CD4-positive, alpha-beta T cell treated with Interleukin-15 for 4 hours (primary cell): ENCODE results near the gene GSTA4.
"Not testable (repeated sequence)": the region's sequence is repeated elsewhere in the genome, so short reads cannot be mapped to it uniquely, and the experiment has no call there.

Source experiments
- DNase-seq: peaks from one replicate; pipeline ENCODE4 v3.0.0-alpha.2; 2020; ENCODE audit warnings: low spot score

GSTA4 gene

DNA sequence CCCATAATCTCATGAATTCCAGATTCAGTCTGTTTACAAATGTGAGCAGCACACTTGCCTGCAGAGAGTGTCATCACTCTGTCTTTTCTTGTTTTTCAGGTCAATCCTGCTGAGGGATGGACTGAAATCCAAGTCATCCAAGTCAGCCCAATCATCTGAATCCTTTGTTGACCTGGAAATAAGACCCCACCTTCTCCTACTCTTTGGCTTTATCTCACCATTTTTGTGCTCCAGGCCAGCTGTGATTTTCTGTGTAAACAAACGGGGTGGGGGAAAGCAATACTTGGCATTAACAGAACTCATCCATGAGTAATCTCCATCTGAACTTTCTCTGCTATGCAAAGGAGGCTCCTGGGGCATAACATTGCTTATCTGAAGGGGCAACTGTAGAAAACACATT lies 16.9 kb upstream of the GSTA4 start:
- no peak for DNase-seq

- DNase-seq, result no peak
These were observed 15.4 kb upstream of the GSTA4 start for GRCh38 chr6:53010504-53010903.

GRCh38 chr6:53009511-53009910 lies 14.4 kb upstream of the GSTA4 start:
- DNase-seq, result no peak

DNA sequence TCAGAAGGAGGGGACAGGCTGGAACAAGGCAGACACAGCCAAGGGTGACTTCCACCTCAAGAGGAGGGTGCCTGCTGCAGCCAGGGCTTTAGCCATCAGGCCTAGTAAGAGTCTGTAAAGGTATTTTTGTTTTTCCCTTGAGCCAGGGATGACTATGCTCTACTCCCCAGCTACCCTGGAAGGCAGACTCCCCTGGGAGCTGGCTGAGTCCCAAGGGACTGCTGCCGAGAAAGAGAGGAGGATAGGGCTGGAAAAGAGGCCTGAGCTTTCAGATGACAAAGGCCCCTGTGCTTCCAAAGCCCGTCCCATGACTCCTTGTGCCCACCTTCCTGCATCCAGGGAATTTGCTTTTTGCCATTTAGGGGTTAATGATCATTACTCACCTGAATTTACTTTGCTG lies 14.0 kb upstream of the GSTA4 start:
- DNase-seq, result no peak

DNA sequence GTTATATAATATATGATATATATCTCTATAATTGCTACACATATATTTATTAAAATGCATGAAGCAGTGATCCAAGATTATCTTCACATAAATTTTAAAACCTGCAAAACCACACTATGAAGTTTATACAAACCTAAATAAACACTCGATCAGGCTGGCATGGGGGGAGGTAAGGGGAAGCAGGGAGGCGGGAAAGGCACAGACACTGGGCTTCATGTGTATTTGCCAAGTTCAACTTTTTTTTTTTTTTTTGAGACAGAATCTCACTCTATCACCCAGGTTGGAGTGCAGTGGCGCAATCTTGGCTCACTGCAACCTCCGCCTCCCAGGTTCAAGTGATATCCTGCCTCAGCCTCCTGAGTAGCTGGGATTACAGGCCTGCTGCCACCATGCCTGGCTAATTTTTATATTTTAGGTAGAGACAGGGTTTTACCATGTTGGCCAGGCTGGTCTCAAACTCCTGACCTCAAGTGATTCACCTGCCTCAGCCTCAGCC lies 13.2 kb upstream of the GSTA4 start:
- DNase-seq, result not testable (repeated sequence)

DNA sequence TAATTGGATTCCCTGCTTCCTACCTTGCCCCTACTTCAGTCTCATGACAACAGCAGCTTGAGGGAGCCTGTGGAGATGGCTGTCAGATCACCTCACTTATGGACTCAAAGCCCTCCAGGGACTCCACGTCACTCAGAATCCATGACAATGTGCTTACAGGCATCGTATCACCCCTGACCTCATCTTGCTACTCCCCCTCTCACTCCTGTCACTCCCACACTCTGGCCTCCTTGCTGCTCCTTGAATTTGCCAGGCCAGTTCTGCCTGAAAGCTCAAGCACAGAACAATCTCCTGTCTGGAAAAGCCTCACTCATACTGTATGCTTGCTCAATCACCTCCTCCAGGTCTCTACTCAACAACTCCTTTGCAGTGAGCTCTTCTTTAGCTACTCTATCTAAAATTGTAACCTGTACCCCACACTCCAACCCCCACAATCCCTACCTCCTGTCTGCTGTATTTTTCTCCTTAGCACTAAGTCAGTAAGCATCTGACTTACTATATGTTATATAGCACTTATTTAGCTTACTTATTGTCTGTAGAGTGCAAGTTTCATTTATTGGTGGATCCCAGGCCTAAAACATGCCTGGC lies 10.7 kb upstream of the GSTA4 start:
- no peak for DNase-seq

GRCh38 chr6:52999456-52999855 lies 4.4 kb upstream of the GSTA4 start:
- DNase-seq, result no peak

GRCh38 chr6:52998603-52999002 lies 3.5 kb upstream of the GSTA4 start:
- no peak for DNase-seq

- DNase-seq, result peak; percentile 23
These were observed 995 bp upstream of the GSTA4 start for GRCh38 chr6:52995913-52996645.

DNA sequence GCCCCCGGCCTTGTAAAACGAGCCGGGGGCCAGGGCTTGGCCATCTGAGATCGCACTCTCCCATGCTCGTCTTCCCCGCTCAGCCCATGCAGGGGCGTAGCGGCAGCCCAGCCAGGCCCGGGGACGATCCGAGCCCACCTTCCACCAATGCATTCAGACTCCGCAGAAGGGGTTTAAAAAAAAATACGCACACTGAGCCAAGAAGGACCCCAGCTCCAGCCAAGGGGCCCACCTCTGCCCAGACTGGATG lies 320 bp downstream of the GSTA4 start:
- peak; percentile 2 for DNase-seq

- DNase-seq, result no peak
These were observed 849 bp downstream of the GSTA4 start for GRCh38 chr6:52994031-52994838.

DNA sequence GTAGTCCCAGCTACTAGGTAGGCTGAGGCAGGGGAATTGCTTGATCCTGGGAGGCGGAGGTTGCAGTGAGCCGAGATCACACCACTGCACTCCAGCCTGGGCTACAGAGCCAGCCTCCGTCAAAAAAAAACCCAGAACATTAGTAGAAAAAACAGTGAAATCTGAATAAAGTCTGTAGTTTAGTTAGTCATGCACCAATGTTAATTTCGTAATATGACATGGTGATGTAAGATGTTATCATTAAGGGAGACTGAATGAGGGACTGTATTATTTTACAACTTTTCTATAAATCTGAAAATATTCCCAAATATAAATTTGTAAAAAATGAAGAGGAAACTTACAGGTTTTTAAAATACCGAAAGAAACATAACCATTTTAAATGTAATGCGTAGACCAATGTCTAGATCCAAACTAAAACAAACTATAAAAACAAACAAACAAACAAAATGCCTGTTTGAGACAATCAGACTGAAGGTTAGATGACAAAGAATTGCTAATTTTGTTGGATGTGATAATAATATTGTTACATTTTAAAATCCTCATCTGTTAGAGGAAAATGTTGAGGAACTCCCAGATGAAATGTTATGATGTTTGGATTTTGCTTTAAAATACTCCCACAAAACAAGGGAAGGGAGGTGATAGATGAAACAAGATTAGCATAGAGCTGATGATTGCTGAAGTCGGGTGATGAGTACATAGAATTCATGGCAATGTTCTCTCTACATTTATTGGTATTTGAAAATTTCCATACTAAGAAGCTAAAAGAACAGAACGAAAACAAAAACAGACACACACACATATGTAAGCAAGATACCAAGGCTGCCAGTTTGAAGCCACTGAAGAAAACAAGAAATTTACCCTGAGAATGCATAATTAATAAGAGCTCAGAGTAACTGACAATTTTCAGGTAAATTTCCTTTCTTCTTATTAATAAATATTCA lies 1.8 kb downstream of the GSTA4 start:
- DNase-seq, result no peak

DNA sequence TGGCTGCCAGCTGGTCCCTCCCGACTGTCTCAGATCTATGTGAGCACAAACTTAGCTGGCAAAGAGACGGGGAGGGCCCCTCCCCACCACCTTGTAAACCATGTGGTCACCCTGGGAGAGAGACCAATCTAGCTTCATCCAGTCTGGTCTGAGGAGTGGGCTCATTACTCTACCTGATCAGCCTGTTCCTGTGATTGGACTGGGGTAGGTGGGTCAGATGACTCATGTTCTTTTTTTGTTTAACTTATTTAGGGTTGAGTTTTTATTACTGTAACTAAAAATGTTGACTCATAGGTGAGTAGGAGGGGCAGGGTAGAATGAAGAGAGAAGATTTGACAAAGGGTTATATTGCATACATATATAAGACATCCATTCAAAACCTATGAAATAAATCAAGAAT lies 4.7 kb downstream of the GSTA4 start:
- no peak for DNase-seq

DNA sequence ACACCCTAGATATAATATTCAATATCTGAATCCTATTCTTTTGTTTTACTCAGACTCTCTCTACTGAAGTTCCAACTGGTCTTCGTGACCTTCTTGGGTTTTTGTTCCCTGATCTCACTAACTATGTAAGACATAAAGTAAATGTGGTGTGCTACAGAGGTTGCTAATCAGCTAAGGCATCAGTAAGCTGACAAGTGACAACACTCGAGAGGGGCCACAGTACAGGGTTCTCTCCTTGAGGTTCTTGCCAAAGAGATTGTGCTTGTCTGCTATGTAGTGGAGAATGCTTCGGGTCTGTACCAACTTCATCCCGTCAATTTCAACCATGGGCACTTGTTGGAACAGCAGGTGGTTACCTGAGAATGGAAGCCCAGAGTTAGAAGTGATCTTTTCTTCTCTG lies 9.9 kb downstream of the GSTA4 start:
- no peak for DNase-seq

- DNase-seq, result peak; percentile 54
These were observed 10.8 kb downstream of the GSTA4 start for GRCh38 chr6:52984247-52984646.

- DNase-seq, result no peak
These were observed 11.8 kb downstream of the GSTA4 start for GRCh38 chr6:52983159-52983848.

GRCh38 chr6:52982680-52983079 lies 12.4 kb downstream of the GSTA4 start:
- no peak for DNase-seq

DNA sequence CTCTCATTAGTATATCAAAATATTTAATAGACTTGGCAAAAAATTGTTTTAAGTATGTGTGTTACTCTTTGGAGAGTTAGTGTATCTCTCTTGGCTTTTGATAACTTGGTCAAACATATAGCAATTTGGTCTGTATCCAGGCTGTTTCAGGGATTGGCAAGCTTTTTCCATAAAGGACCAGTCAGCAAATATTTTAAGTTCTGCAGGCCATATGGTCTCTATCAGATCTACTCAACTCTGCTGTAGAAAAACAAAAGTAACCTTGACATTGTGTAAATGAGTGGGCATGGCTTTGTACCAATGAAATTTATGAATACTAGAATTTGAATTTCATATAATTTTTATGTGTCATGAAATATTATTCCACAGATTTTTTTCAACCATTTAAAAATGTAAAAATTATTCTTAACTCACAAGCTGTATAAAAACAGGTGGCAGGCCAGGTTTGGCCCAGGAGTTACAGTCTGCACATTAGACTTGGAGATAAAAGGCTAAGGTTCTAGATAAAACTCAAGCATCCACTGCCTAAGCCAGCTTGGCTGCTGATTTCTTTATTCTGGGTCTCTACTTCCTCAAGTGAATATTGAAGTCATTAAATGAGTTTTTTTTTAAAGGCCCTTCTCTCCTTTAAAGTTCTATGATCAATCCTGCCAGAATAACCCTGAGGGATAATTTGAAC lies 13.7 kb downstream of the GSTA4 start:
- no peak for DNase-seq

- no peak for DNase-seq
These were observed 18.5 kb downstream of the GSTA4 start for GRCh38 chr6:52976591-52977035.

- no peak for DNase-seq
These were observed 18.9 kb downstream of the GSTA4 start for GRCh38 chr6:52976149-52976548.

- DNase-seq, result no peak
These were observed 19.5 kb downstream of the GSTA4 start for GRCh38 chr6:52975580-52975979.
